GM19099 (cell line): ENCODE measurements around the gene RDM1.

ENCODE experiments used
- POLR2A ChIP-seq: IDR thresholded peaks from 3 replicates; pipeline ENCODE4 v1.6.1; 2011; ENCODE audit warnings: low read depth; ENCODE audit not compliant: insufficient read length; ENCODE audit errors: extremely low read depth

RDM1 gene

GRCh38 chr17:35943537-35943936 lies 13.0 kb upstream of the RDM1 start, which contains the start of gene LYZL6:
TSS of gene LYZL6 (minus strand) at chr17:35943713. CDS start at chr17:35939356, 4,357 bp downstream.
- TF ChIP-seq POLR2A: no peak

GRCh38 chr17:35942588-35943186 lies 12.1 kb upstream of the RDM1 start:
- no peak for TF ChIP-seq POLR2A

- no peak for TF ChIP-seq POLR2A
These were observed 5.5 kb upstream of the RDM1 start for GRCh38 chr17:35936063-35936462.

- TF ChIP-seq POLR2A: no peak
These were observed 4.2 kb upstream of the RDM1 start for GRCh38 chr17:35934760-35935159.

- no peak for TF ChIP-seq POLR2A
These were observed 2.0 kb upstream of the RDM1 start for GRCh38 chr17:35932586-35932985.

- no peak for TF ChIP-seq POLR2A
These were observed 1.3 kb upstream of the RDM1 start for GRCh38 chr17:35931794-35932425.

GRCh38 chr17:35927714-35928113 lies 2.9 kb downstream of the RDM1 start:
- no peak for TF ChIP-seq POLR2A

GRCh38 chr17:35923609-35924114 lies 6.9 kb downstream of the RDM1 start:
- no peak for TF ChIP-seq POLR2A

- TF ChIP-seq POLR2A: no peak
These were observed 10.3 kb downstream of the RDM1 start for GRCh38 chr17:35920229-35920628.

- no peak for TF ChIP-seq POLR2A
These were observed 11.9 kb downstream of the RDM1 start for GRCh38 chr17:35918665-35919064.

GRCh38 chr17:35917519-35918213 lies 12.9 kb downstream of the RDM1 start:
- no peak for TF ChIP-seq POLR2A

- no peak for TF ChIP-seq POLR2A
These were observed 15.2 kb downstream of the RDM1 start for GRCh38 chr17:35915153-35915964.

GRCh38 chr17:35914354-35914753 lies 16.2 kb downstream of the RDM1 start:
- TF ChIP-seq POLR2A: no peak

GRCh38 chr17:35913609-35914008 lies 17.0 kb downstream of the RDM1 start:
- no peak for TF ChIP-seq POLR2A

GRCh38 chr17:35912942-35913341 lies 17.6 kb downstream of the RDM1 start:
- no peak for TF ChIP-seq POLR2A
